GM21786 (cell line): Measurements from ENCODE around the gene METTL1.

Experiments
- ATAC-seq: cut with Tn5 transposase; IDR thresholded peaks from one replicate; pipeline ENCODE4 v1.9.1; 2021; ENCODE audit not compliant: unreplicated experiment

METTL1 gene

GRCh38 chr12:57755454-57756372 is 16.2 kb downstream of the METTL1 start:
- ATAC-seq, result no peak

- ATAC-seq, result no peak
Measured at GRCh38 chr12:57755194-57755453, 16.8 kb downstream of the METTL1 start.

GRCh38 chr12:57754411-57755193 is 17.3 kb downstream of the METTL1 start, which contains the start of gene MARCHF9:
Gene MARCHF9 (plus strand): TSS chr12:57755103. CDS start chr12:57755529, 426 bp downstream.
- peak; percentile 36 for ATAC-seq

GRCh38 chr12:57753756-57754337 is 18.1 kb downstream of the METTL1 start:
- ATAC-seq, result no peak

GRCh38 chr12:57752668-57753000 is 19.3 kb downstream of the METTL1 start:
- no peak for ATAC-seq

GRCh38 chr12:57751788-57752667 is 19.9 kb downstream of the METTL1 start, which contains the start of gene CDK4:
Gene CDK4 (minus strand): TSS chr12:57752310. CDS start chr12:57751717, 593 bp downstream.
- peak; percentile 72 for ATAC-seq

GRCh38 chr12:57751432-57751787 is 20.5 kb downstream of the METTL1 start:
- no peak for ATAC-seq

GRCh38 chr12:57750561-57751431 is 21.1 kb downstream of the METTL1 start:
- no peak for ATAC-seq

- no peak for ATAC-seq
Measured at GRCh38 chr12:57749061-57749460, 22.8 kb downstream of the METTL1 start.

- no peak for ATAC-seq
Measured at GRCh38 chr12:57746025-57746424, 25.9 kb downstream of the METTL1 start.

GRCh38 chr12:57745485-57745881 is 26.4 kb downstream of the METTL1 start:
- ATAC-seq, result no peak

- ATAC-seq, result peak; percentile 78
Measured at GRCh38 chr12:57744777-57745484, 27.0 kb downstream of the METTL1 start, which contains the start of gene TSPAN31. Gene TSPAN31 (plus strand): TSS chr12:57745039. CDS start chr12:57745155, 116 bp downstream.

- peak; percentile 31 for ATAC-seq
Measured at GRCh38 chr12:57744194-57744776, 27.6 kb downstream of the METTL1 start.

GRCh38 chr12:57743769-57744168 is 28.1 kb downstream of the METTL1 start:
- ATAC-seq, result no peak

- peak; percentile 59 for ATAC-seq
Measured at GRCh38 chr12:57741844-57742738, 29.8 kb downstream of the METTL1 start.

- no peak for ATAC-seq
Measured at GRCh38 chr12:57741413-57741789, 30.5 kb downstream of the METTL1 start.

- peak; percentile 51 for ATAC-seq
Measured at GRCh38 chr12:57740656-57741412, 31.1 kb downstream of the METTL1 start.
